ENCODE data around the gene RAC3.

DNA sequence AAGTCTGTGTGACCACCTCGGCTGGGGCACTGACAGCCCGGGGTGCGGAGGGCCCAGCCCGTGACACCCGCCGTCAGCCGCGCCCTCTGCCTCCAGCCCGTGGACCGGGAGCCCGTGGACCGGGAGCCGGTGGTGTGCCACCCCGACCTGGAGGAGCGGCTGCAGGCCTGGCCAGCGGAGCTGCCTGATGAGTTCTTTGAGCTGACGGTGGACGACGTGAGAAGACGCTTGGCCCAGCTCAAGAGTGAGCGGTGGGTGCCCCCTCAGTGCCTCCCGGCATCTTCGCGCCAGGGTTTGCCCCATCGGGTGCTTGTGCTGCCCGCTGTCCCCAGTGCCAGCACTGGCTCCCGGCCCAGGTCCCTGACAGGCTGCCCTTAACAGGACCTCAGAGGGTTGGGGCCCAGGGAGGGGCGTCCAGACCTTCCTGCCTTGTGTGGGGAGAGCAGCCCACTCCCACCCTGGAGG lies 22.5 kb upstream of the RAC3 start:
- TF ChIP-seq, protein P1, sequence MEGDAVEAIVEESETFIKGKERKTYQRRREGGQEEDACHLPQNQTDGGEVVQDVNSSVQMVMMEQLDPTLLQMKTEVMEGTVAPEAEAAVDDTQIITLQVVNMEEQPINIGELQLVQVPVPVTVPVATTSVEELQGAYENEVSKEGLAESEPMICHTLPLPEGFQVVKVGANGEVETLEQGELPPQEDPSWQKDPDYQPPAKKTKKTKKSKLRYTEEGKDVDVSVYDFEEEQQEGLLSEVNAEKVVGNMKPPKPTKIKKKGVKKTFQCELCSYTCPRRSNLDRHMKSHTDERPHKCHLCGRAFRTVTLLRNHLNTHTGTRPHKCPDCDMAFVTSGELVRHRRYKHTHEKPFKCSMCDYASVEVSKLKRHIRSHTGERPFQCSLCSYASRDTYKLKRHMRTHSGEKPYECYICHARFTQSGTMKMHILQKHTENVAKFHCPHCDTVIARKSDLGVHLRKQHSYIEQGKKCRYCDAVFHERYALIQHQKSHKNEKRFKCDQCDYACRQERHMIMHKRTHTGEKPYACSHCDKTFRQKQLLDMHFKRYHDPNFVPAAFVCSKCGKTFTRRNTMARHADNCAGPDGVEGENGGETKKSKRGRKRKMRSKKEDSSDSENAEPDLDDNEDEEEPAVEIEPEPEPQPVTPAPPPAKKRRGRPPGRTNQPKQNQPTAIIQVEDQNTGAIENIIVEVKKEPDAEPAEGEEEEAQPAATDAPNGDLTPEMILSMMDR (IDR thresholded peaks at IDR 0.05) = no peak
- no peak for TF ChIP-seq POLR2AphosphoS5 (IDR thresholded peaks at IDR 0.05)
